Muscle layer of colon (tissue), 2 donors: Measurements from ENCODE around the gene MEGF8.

ENCODE experiments used
- H3K27ac ChIP-seq: one replicate; pipeline ENCODE4 v1.7.0; 2013; ENCODE audit warnings: low read depth, mild to moderate bottlenecking, low read length, moderate library complexity
- H3K27me3 ChIP-seq, 2 donors: one replicate each; pipeline ENCODE4 v1.7.0; 2013; ENCODE audit warnings: low read length in 2 of 2, mild to moderate bottlenecking in 2 of 2; ENCODE audit not compliant: insufficient read depth in 2 of 2, control insufficient read depth in 1 of 2
- H3K36me3 ChIP-seq: one replicate; pipeline ENCODE4 v1.7.0; 2013; ENCODE audit warnings: mild to moderate bottlenecking, low read length; ENCODE audit not compliant: insufficient read depth
- H3K4me1 ChIP-seq: one replicate; pipeline ENCODE4 v1.7.0; 2013; ENCODE audit warnings: mild to moderate bottlenecking, low read length; ENCODE audit not compliant: insufficient read depth
- H3K4me3 ChIP-seq, 2 donors: one replicate each; pipeline ENCODE4 v1.7.0; 2013; ENCODE audit warnings: low read length in 2 of 2, low read depth in 1 of 2, mild to moderate bottlenecking in 1 of 2, moderate library complexity in 1 of 2
- H3K9ac ChIP-seq: one replicate; pipeline ENCODE4 v1.7.0; 2013; ENCODE audit warnings: low read length
- H3K9me3 ChIP-seq: one replicate; pipeline ENCODE4 v1.7.0; 2013; ENCODE audit warnings: mild to moderate bottlenecking, low read length
- donor health status: abdominal sarcoma.
- donor health status: Adenocarcinoma of cecum.

The MEGF8 gene

DNA sequence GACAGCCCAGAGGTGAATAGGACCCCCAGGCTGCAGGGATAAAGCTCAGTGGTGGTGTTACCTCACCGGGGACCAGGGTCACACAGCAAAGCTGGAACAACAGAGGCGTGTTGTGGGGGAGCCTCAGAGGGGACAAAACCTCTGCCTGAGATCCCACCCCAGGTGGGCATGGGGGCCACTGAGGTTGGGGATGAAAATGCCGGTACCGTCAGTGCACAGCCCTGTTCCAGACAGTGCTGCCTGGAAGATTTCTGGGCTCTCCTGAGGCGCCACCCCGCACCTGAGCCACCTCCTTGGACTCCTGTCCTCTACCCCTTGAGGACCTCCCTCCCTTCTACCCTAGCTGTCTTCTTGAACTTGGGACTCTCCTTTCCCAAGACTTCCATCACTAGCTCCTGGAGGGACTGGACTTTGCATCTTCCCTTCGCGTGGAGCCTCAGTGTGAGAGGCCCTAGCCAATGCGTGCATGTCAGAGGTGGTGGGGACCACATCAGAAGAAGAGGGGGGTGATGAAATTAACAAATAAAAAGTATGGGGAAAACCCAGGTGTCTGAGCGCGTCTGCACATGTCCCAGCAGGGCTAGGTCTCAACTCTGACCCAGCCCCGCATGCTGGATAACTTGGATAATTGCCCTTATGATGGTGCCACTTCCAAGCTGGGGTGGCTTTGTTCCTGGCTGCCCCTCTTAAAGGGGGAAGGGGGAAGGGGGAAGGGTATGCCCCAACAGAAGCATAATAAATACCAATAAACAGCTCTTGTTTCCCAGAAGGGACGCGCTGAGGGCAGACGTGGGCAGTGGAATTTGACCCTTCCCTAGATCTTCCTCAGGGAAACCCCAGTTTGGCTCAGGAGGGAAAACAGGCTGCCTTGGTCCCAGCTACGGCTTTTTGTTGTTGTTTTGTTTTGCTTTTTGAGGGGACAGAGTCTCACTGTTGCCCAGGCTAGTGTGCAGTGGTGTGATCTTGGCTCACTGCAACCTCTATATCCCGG is 53.1 kb downstream of the MEGF8 start:
- peaks cover 10% of the 10 kb centered on the region for H3K36me3 ChIP-seq
- no peak overlapping the region for H3K27ac ChIP-seq
- H3K9ac ChIP-seq, result no peak overlapping the region
- no peaks in the 10 kb centered on the region for H3K9me3 ChIP-seq
- no peak overlapping the region for H3K4me3 ChIP-seq
- H3K27me3 ChIP-seq, result no peaks in the 10 kb centered on the region
- H3K4me1 ChIP-seq, result no peaks in the 10 kb centered on the region

DNA sequence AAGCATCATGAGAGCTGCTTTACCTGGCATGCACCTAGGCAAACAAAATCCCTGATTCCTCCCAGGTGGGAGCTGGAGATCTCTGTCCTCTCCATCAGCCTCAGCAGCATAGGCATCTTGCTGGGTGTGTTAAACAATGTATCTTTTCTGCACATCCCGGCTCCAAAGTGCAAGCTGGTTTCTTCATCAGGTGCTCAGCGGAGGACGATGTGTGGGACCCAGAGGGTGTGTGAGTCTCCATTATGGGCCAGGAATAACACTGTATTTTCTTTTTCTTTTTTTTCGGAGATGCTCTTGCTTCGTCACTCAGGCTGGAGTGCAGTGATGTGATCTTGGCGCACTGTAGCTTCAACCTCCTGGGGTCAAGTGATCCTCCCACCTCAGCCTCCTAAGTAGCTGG is 54.7 kb downstream of the MEGF8 start:
- Histone ChIP-seq H3K9me3 (no peaks in the 10 kb centered on the region), H3K36me3 (no peaks in the 10 kb centered on the region), H3K9ac (no peak overlapping the region), H3K4me3 (no peak overlapping the region), H3K4me1 (no peaks in the 10 kb centered on the region), H3K27ac (no peak overlapping the region), H3K27me3 (no peaks in the 10 kb centered on the region)

DNA sequence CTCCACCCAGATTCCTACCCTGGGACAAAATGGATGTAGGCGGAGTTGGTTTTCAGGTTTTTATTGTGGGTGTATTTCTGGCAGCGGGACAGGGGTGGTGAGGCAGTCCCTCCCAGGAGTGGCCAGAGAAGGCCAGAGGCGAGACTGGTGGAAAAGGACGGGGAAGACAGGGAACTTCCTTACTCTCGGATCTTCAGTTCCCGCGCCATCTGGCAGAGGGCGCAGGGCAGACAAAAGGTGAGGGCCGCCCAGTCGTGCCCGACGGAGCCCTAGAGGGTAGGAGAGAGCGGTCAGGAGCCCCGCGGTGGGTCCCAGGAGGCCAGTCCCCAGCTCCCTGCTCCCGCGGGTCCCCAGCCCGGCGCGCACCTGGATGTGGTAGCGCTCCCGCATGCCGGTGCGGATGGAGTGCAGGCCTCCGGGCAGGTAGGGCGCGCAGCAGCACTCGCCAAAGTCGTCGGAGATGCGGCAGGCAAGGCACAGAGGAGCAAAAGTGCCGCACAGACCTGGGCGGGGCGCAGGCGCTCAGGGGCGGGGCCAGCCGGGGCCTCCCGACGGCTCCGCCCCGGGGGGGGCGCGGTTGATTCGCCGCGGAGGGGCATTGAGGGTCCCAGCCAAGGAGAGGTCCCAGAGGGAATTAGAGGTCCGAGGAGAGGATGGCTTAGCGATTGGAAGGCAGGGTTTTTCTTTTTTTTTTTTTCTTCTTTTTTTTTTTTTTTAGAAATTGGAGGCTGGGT is 61.7 kb downstream of the MEGF8 start:
- H3K4me3 ChIP-seq, result peak overlapping the region; percentile 27 to 32
- peaks cover 8% of the 10 kb centered on the region for H3K4me1 ChIP-seq
- no peaks in the 10 kb centered on the region for H3K9me3 ChIP-seq
- no peak overlapping the region for H3K9ac ChIP-seq
- H3K27me3 ChIP-seq, result peaks cover 14 to 43% of the 10 kb centered on the region in 2 donors
- H3K36me3 ChIP-seq, result no peaks in the 10 kb centered on the region
- H3K27ac ChIP-seq, result no peak overlapping the region

DNA sequence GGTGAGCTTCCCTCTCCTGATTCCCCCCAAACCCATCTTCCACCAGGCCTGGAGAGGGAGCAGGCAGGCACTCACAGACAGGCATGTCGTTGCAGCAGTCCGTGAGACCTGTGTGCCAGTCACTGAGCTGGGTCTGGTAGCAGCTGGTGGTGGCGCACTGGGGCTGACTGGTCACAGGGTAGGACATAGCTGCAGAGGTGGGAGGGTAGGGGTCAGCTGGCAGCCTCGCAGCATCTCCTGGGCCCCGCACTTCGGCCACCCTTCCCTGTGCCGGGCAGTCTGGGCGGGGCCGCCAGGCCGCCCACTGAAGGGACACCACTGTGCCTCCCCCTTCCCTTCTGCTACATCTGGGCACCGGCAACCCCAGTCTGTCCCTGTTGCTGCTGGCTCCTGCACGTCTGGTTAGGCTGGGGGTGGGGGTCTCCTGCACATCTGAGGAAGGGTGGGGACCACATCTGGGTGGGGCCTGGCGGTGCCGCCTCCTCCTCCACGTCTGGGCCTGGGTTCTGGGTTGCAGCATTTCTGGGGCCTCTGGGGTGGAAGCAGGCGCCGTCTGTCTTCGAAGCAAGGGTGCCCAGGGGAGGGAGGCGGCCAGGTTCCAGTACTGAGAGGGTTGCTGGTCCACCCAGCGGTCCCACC is 63.5 kb downstream of the MEGF8 start:
- H3K27me3 ChIP-seq, result peaks cover 14 to 43% of the 10 kb centered on the region in 2 donors
- H3K36me3 ChIP-seq, result no peaks in the 10 kb centered on the region
- H3K9ac ChIP-seq, result no peak overlapping the region
- no peaks in the 10 kb centered on the region for H3K9me3 ChIP-seq
- H3K4me3 ChIP-seq, result no peak overlapping the region
- H3K4me1 ChIP-seq, result peaks cover 8% of the 10 kb centered on the region
- H3K27ac ChIP-seq, result no peak overlapping the region

DNA sequence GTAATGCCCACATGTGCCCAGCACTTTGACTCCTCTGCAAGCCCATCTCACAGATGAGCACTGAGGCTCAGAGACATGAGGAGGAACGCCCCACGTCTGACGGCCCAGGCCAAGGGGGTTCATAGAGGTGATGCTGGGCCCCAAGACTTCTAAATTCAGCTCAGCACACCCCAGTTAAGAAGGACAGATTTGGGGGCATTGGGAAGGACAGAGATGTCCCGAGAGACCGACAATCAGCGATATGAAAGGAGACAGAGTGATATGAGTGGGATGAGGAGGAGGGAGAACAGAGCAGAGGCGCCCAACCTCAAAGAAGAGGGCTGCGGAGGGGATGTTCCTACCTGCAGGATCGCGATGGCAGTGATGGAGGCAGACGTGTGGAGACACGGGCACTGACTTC is 64.5 kb downstream of the MEGF8 start, which contains the start of gene CNFN:
CNFN (minus strand) TSS at position 399 of the 400 bp plus-strand sequence. CDS start 1,260 bp downstream, outside the sequence.
- Histone ChIP-seq H3K4me1 (peaks cover 8% of the 10 kb centered on the region), H3K27me3 (peaks cover 14 to 43% of the 10 kb centered on the region in 2 donors), H3K9ac (no peak within 1 kb of the TSS), H3K4me3 (no peak within 1 kb of the TSS), H3K27ac (no peak within 1 kb of the TSS), H3K9me3 (no peaks in the 10 kb centered on the region), H3K36me3 (no peaks in the 10 kb centered on the region)

DNA sequence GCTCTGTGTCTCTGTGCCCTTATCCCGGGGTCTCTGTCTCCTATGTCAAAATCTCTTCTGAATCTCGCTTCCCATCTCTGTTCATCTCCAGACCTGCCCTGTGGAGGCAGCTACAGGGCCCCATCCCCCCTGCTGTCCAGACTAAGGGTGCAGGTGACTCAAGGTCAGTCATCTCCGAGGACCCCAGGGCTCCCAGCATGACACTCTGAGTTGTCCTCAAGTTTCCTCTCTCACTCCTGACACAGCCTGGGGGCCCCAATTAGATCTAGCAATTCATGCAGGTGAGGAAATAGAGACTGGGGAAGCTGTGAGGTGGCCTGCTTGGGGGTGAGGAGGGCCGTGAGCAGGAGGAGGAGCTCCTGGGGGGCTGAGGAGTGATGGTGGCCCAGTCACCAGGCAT is 66.7 kb downstream of the MEGF8 start:
- Histone ChIP-seq H3K27me3 (peaks cover 8 to 38% of the 10 kb centered on the region in 2 donors), H3K36me3 (no peaks in the 10 kb centered on the region), H3K4me3 (no peak overlapping the region), H3K9ac (no peak overlapping the region), H3K9me3 (no peaks in the 10 kb centered on the region), H3K4me1 (peaks cover 17% of the 10 kb centered on the region), H3K27ac (no peak overlapping the region)

DNA sequence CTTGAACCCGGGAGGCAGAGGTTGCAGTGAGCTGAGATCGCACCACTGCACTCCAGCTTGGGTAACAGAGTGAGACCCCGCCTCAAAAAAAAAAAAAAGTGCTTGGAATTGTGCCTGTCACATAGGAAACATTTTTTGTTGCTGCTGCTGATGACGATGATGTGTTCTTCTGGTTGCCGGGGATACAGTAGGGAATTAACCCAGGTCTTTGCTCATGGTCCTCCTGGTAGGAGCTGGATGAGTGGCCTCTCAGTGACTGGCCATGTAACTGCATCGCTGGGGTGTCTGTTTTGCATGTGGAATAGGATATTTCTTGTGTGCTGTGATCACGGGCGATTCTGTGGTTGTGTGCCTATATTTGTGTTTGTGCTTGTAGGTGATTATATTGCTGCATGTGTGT is 69.3 kb downstream of the MEGF8 start:
- H3K9me3 ChIP-seq, result no peaks in the 10 kb centered on the region
- no peak overlapping the region for H3K4me3 ChIP-seq
- no peak overlapping the region for H3K9ac ChIP-seq
- peaks cover 4 to 16% of the 10 kb centered on the region in 2 donors for H3K27me3 ChIP-seq
- H3K36me3 ChIP-seq, result no peaks in the 10 kb centered on the region
- H3K4me1 ChIP-seq, result peaks cover 23% of the 10 kb centered on the region
- H3K27ac ChIP-seq, result no peak overlapping the region

DNA sequence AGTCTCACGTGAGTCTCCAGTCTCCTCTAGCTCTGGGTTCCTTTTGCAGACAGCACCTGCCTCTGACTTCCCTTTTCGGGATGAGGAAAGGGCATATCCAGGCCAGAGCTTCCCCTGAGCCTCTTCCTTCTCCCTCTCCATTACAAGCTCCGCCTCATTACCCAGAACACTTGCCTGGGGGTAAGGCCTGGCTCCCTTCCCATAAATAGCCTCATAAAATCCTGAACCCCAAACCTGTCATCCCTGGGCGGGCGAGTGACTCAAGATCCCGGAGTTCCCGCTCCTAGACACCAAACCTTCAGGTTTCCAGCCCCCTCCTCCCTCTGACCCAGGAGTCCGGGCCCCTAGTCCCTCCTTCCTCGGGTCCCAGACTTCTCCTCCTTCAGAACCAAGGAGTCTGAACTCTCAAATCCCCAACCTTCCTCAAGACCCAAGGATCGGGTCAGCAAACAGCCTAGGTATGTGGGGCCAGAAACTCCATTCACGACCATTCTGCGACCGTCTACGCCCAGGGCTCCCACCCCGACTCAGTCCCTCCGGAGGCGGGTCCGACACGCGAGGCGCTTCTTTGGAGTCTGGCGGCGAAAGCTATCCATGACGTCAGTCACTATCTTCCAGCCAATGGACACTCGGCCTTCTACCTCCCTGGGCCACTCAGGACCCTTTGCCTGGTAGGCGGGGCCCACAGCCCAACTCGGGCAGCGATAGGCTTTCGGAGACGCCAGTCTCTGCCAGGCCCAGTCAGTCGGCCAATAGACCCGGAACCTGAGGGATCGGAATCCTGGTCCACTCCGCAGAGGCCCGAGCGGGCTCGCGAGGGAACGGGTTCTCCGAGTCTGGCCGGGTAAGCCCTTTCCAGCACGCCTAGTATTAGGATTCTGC is 71.2 kb downstream of the MEGF8 start:
- H3K36me3 ChIP-seq, result no peaks in the 10 kb centered on the region
- H3K4me1 ChIP-seq, result peaks cover 33% of the 10 kb centered on the region
- peak overlapping the region; percentile 89 for H3K9ac ChIP-seq
- no peaks in the 10 kb centered on the region for H3K27me3 ChIP-seq
- no peaks in the 10 kb centered on the region for H3K9me3 ChIP-seq
- H3K4me3 ChIP-seq, result peak overlapping the region; percentile 59 to 67
- H3K27ac ChIP-seq, result peak overlapping the region; percentile 91

DNA sequence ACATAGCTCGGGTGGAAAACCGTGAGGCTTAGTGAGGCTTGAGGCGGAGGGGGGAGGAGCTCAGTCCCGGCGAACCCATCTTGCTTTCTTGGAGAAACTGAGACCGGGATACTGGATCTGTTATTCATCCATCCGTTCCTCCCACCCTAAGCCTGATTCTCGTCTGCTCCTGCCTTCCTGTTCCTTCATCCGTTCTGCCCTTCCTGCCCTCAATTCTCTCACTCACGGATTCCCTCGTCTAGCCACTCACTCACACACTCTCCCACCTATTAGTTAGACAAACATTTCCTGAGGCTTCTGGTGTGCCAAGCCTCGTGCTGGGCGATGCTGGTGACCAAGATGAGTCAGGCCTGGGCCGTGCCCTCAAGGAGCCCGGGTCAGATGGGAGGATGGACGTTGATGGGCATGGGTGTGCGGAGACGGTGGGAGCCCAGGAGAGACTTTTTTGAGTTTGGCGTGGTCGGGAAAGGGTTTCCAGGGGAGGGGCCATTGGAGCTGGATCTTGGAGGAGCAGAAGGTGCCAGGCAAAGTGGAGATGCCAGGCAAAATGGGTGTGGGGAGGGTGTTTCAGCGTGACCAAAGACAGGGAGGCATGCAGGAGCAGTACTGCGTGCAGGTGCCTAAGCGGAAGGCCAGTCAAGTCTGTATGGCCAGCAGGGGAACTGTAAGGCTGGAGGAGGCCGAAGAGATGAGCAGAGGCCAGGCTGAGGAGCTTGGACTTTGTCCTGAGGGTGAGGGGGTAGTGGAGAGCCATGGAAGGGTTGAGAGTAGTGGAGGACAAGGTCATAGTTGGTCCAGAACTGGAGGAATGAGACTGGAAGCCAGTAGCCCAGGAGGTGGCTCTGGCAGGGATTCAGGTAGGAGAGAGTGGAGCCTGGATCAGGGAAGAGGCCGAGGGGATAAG is 72.1 kb downstream of the MEGF8 start:
- Histone ChIP-seq H3K9me3 (no peaks in the 10 kb centered on the region), H3K4me1 (peaks cover 40% of the 10 kb centered on the region), H3K27me3 (no peaks in the 10 kb centered on the region), H3K27ac (peak overlapping the region; percentile 91), H3K4me3 (peak overlapping the region; percentile 59 to 67), H3K36me3 (no peaks in the 10 kb centered on the region), H3K9ac (peak overlapping the region; percentile 89)

DNA sequence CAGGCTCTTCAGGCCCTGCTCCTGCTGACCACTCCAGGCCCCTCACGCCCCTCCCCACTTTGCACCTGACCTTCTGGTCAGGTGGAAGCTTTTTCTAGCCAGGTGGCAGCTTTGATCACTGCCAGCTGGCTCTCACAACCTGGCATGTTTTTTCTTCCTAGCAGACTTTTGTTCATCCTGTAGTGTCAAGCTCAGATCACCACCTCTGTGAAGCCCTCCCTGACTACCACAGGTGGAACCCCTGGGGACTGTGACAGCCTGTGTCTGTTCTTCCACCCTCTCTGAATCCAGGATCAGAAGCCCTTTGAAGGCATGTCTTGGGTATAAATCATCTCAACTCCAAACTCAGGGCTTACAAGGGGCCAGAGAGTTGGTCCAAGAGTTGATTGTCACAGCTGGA is 75.0 kb downstream of the MEGF8 start:
- no peaks in the 10 kb centered on the region for H3K36me3 ChIP-seq
- H3K27me3 ChIP-seq, result no peaks in the 10 kb centered on the region
- H3K4me3 ChIP-seq, result no peak overlapping the region
- H3K4me1 ChIP-seq, result peaks cover 40% of the 10 kb centered on the region
- no peak overlapping the region for H3K27ac ChIP-seq
- no peaks in the 10 kb centered on the region for H3K9me3 ChIP-seq
- no peak overlapping the region for H3K9ac ChIP-seq
